Nasal cavity respiratory epithelium epithelial cell of viscerocranial mucosa (primary cell): ENCODE measurements around the gene MTG2. TPM values are rescaled to one million over a fixed set of nuclear protein-coding genes. Genes with fewer than 3 reads are reported as not detected.

Experiments used
- total RNA-seq: library from RNA; depleted of rRNA; stranded (reverse); fragments of >200 nt; gene quantifications from 2 replicates; pipeline ENCODE4 v1.2.3, GENCODE V29; 2014

Gene MTG2
- total RNA-seq = 19.9 and 21.2 TPM in 2 replicates

GRCh38 chr20:62182469-62183425 is at the start of gene MTG2:
TSS of gene MTG2 (plus strand) at chr20:62183028. CDS start at chr20:62193421, 10,393 bp downstream.

GRCh38 chr20:62143081-62143956 is 39.5 kb upstream of the MTG2 start, which contains the start of the genes PSMA7 and SS18L1:
TSS of gene PSMA7 (minus strand) at chr20:62143394. CDS start at chr20:62143303, 91 bp downstream.
TSS of gene SS18L1 (plus strand) at chr20:62143769. CDS start at chr20:62143821, 52 bp downstream.

GRCh38 chr20:62219992-62220665 is 37.3 kb downstream of the MTG2 start, which contains the start of gene HRH3:
TSS of gene HRH3 (minus strand) at chr20:62220278. CDS start at chr20:62219970, 308 bp downstream.

GRCh38 chr20:62237801-62238568 is 55.2 kb downstream of the MTG2 start, which contains the start of gene OSBPL2:
TSS of gene OSBPL2 (plus strand) at chr20:62238521. CDS start at chr20:62256185, 17,664 bp downstream.

Other genes starting within 250 kb of the MTG2 start
- 3.4 and 11.2 TPM in 2 replicates for gene TAF4, start 117.1 kb upstream of the MTG2 start, total RNA-seq
- 54.5 and 59.8 TPM in 2 replicates for gene LSM14B, start 60.6 kb upstream of the MTG2 start, total RNA-seq
- gene PSMA7, start 39.6 kb upstream of the MTG2 start, total RNA-seq = 358 and 369 TPM in 2 replicates
- gene SS18L1, start 39.3 kb upstream of the MTG2 start, total RNA-seq = 11.3 and 21.9 TPM in 2 replicates
- not detected in 2 replicates for gene HRH3, start 37.2 kb downstream of the MTG2 start, total RNA-seq
- gene OSBPL2, start 55.5 kb downstream of the MTG2 start, total RNA-seq = 48.9 and 67.8 TPM in 2 replicates
- gene ADRM1, start 120.0 kb downstream of the MTG2 start, total RNA-seq = 100 and 124 TPM in 2 replicates
- gene LAMA5, start 184.3 kb downstream of the MTG2 start, total RNA-seq = 50.9 and 289 TPM in 2 replicates
- gene RPS21, start 204.1 kb downstream of the MTG2 start, total RNA-seq = 541 and 1,127 TPM in 2 replicates
- gene CABLES2, start 224.3 kb downstream of the MTG2 start, total RNA-seq = 1.0 and 3.2 TPM in 2 replicates
- gene RBBP8NL, start 244.5 kb downstream of the MTG2 start, total RNA-seq = under 0.01 and 1.1 TPM in 2 replicates